Stimulated activated memory B cell treated with anti-CD40 and anti-IgM and Interleukin-4, amounts not matched to agents 10 μg/mL and 1 μg/mL and 100 μg/mL, for 72 hours (primary cell): Measurements from ENCODE around the gene SMIM10.
"Not testable (repeated sequence)": the region's sequence is repeated elsewhere in the genome, so short reads cannot be mapped to it uniquely, and the experiment has no call there.

Experiments used
- ATAC-seq: fragments of 150-1000 bp; cut with Tn5 transposase; 2 replicates; pipeline ENCODE4 v1.10.0; 2021
- H3K27ac Mint-ChIP-seq: one replicate; pipeline ENCODE4 v1.8.0; 2022; ENCODE audit warnings: mild to moderate bottlenecking, mixed read lengths
- H3K27me3 Mint-ChIP-seq: one replicate; pipeline ENCODE4 v1.8.0; 2022; ENCODE audit warnings: mixed read lengths
- H3K36me3 Mint-ChIP-seq: one replicate; pipeline ENCODE4 v1.8.0; 2022; ENCODE audit warnings: mixed read lengths
- H3K4me1 Mint-ChIP-seq: one replicate; pipeline ENCODE4 v1.8.0; 2022; ENCODE audit warnings: mixed read lengths
- H3K4me3 Mint-ChIP-seq: one replicate; pipeline ENCODE4 v1.8.0; 2022; ENCODE audit warnings: mild to moderate bottlenecking, moderate library complexity, mixed read lengths
- H3K9me3 Mint-ChIP-seq: one replicate; pipeline ENCODE4 v1.8.0; 2022; ENCODE audit warnings: mixed read lengths

Gene SMIM10

GRCh38 chrX:134999469-134999868 is 8.7 kb downstream of the SMIM10 start:
- H3K4me3 Mint-ChIP-seq: no peak overlapping the region
- ATAC-seq: no peak
- no peaks in the 10 kb centered on the region for H3K36me3 Mint-ChIP-seq
- no peaks in the 10 kb centered on the region for H3K9me3 Mint-ChIP-seq
- no peak overlapping the region for H3K27ac Mint-ChIP-seq
- H3K27me3 Mint-ChIP-seq: no peaks in the 10 kb centered on the region
- no peaks in the 10 kb centered on the region for H3K4me1 Mint-ChIP-seq

DNA sequence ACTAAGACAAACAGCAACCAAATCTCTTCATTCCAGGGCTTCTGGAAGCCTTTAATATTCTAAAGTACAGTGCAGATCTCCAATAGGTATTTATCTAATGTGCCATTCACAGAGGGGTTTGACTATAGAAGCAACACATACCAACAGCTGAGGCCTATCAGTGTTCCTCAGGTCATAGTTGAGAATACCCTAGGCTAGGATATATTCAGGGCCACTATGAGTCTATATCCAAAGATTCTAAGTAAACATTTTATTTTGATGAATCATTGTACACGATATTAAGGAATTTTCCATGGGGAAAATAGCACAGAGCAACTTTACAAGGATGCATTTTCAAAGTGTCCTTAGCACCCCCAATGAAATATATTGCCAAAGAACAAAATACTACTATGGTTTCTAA is 9.7 kb downstream of the SMIM10 start:
- no peak for ATAC-seq
- no peak overlapping the region for H3K27ac Mint-ChIP-seq
- H3K36me3 Mint-ChIP-seq: no peaks in the 10 kb centered on the region
- no peaks in the 10 kb centered on the region for H3K4me1 Mint-ChIP-seq
- H3K9me3 Mint-ChIP-seq: no peaks in the 10 kb centered on the region
- H3K27me3 Mint-ChIP-seq: no peaks in the 10 kb centered on the region
- H3K4me3 Mint-ChIP-seq: no peak overlapping the region

- no peaks in the 10 kb centered on the region for H3K9me3 Mint-ChIP-seq
- peak; percentile 97 for ATAC-seq
- H3K36me3 Mint-ChIP-seq: no peaks in the 10 kb centered on the region
- peak overlapping the region; percentile 9 for H3K27ac Mint-ChIP-seq
- no peaks in the 10 kb centered on the region for H3K4me1 Mint-ChIP-seq
- peak overlapping the region; percentile 81 for H3K4me3 Mint-ChIP-seq
- H3K27me3 Mint-ChIP-seq: no peaks in the 10 kb centered on the region
Observed at GRCh38 chrX:135003876-135004623, 13.3 kb downstream of the SMIM10 start.

DNA sequence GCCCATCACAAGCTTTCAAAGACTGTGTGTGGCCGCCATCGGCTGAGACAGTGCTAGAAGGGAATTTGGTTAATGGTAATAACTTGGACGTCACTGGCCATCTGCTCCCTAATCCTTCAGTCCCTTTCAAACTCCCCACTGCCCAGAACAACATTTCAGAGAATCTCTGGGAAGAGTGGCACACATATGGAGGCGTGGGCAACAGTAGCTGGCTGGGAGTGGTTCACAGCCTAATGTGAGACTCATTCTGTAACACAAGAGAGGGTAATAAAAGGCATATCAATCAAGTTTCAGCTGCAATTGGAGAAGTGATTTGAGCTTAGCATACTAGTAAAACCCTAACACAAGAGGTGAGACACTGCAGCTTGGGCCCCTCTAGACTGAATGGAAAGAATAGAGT is 15.4 kb downstream of the SMIM10 start:
- H3K4me1 Mint-ChIP-seq: no peaks in the 10 kb centered on the region
- no peak for ATAC-seq

GRCh38 chrX:135009057-135009610 is 18.3 kb downstream of the SMIM10 start:
- H3K4me1 Mint-ChIP-seq: no peaks in the 10 kb centered on the region
- H3K27me3 Mint-ChIP-seq: no peaks in the 10 kb centered on the region
- no peak overlapping the region for H3K27ac Mint-ChIP-seq
- ATAC-seq: no peak
- no peaks in the 10 kb centered on the region for H3K36me3 Mint-ChIP-seq
- no peaks in the 10 kb centered on the region for H3K9me3 Mint-ChIP-seq
- H3K4me3 Mint-ChIP-seq: no peak overlapping the region

More for the DNA sequence above, 15.4 kb downstream of the SMIM10 start:
- no peaks in the 10 kb centered on the region for H3K9me3 Mint-ChIP-seq
- H3K27me3 Mint-ChIP-seq: no peaks in the 10 kb centered on the region
- H3K27ac Mint-ChIP-seq: no peak overlapping the region
- H3K4me3 Mint-ChIP-seq: no peak overlapping the region
- H3K36me3 Mint-ChIP-seq: no peaks in the 10 kb centered on the region

- no peaks in the 10 kb centered on the region for H3K36me3 Mint-ChIP-seq
- no peaks in the 10 kb centered on the region for H3K4me1 Mint-ChIP-seq
- no peaks in the 10 kb centered on the region for H3K27me3 Mint-ChIP-seq
- H3K4me3 Mint-ChIP-seq: no peak overlapping the region
- no peak overlapping the region for H3K27ac Mint-ChIP-seq
- H3K9me3 Mint-ChIP-seq: no peaks in the 10 kb centered on the region
- no peak for ATAC-seq
Observed at GRCh38 chrX:135009838-135010237, 19.0 kb downstream of the SMIM10 start.

- H3K4me3 Mint-ChIP-seq: no peak overlapping the region
- ATAC-seq: no peak
- no peaks in the 10 kb centered on the region for H3K27me3 Mint-ChIP-seq
- H3K36me3 Mint-ChIP-seq: no peaks in the 10 kb centered on the region
- H3K9me3 Mint-ChIP-seq: no peaks in the 10 kb centered on the region
- no peak overlapping the region for H3K27ac Mint-ChIP-seq
- no peaks in the 10 kb centered on the region for H3K4me1 Mint-ChIP-seq
Observed at GRCh38 chrX:135010921-135011320, 20.1 kb downstream of the SMIM10 start.

- H3K27me3 Mint-ChIP-seq: no peaks in the 10 kb centered on the region
- no peaks in the 10 kb centered on the region for H3K36me3 Mint-ChIP-seq
- ATAC-seq: no peak
- H3K4me1 Mint-ChIP-seq: no peaks in the 10 kb centered on the region
- no peak overlapping the region for H3K4me3 Mint-ChIP-seq
- no peak overlapping the region for H3K27ac Mint-ChIP-seq
- no peaks in the 10 kb centered on the region for H3K9me3 Mint-ChIP-seq
Observed at GRCh38 chrX:135015523-135016245, 24.9 kb downstream of the SMIM10 start.

DNA sequence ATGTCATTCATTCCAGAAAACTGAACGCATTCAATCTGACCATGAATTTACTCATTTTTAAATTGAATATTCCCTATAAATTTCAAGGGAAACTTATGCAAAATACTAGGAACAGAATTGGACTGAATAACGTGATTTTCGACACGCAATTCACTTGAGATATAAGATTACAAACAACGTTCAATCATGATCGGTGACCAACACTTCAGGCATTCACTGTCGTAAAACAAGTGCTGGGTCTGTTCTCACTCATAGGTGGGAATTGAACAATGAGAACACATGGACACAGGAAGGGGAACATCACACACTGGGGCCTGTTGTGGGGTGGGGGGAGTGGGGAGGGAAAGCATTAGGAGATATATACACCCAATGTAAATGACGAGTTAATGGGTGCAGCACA is 29.1 kb downstream of the SMIM10 start:
- not testable (repeated sequence) for H3K4me3 Mint-ChIP-seq, H3K9me3 Mint-ChIP-seq, ATAC-seq, H3K36me3 Mint-ChIP-seq, H3K27ac Mint-ChIP-seq
- Mint-ChIP-seq H3K27me3 (peaks cover 34% of the 10 kb centered on the region), H3K4me1 (peaks cover 10% of the 10 kb centered on the region)

GRCh38 chrX:135023791-135024190 is 33.0 kb downstream of the SMIM10 start:
- not testable (repeated sequence) for H3K36me3 Mint-ChIP-seq, H3K27ac Mint-ChIP-seq, ATAC-seq, H3K9me3 Mint-ChIP-seq, H3K4me3 Mint-ChIP-seq
- Mint-ChIP-seq H3K4me1 (peaks cover 10% of the 10 kb centered on the region), H3K27me3 (peaks cover 43% of the 10 kb centered on the region)

DNA sequence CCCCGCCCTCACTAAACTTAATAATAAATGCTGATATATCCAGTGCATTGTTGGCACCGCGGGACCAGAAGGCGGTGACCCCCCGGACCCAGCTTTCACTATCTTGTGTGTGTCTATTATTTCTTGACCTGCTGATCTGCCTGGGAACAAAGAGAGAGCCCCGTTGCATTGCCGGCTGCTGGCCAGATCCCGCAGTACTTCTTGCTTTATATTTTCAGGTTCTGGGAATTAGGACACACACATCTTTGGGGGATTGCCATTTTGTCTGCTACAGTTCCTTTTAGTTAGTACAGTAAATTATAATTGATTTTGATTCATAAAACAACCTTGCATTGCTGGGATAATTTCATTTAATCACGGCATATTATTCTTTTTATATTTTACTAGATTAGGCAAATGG is 33.7 kb downstream of the SMIM10 start:
- Mint-ChIP-seq H3K27me3 (peaks cover 43% of the 10 kb centered on the region), H3K36me3 (no peaks in the 10 kb centered on the region), H3K9me3 (no peaks in the 10 kb centered on the region), H3K4me1 (peaks cover 10% of the 10 kb centered on the region), H3K27ac (no peak overlapping the region), H3K4me3 (no peak overlapping the region)
- no peak for ATAC-seq

GRCh38 chrX:135030207-135030963 is 39.6 kb downstream of the SMIM10 start:
- H3K27me3 Mint-ChIP-seq, H3K9me3 Mint-ChIP-seq, H3K36me3 Mint-ChIP-seq, H3K27ac Mint-ChIP-seq, H3K4me3 Mint-ChIP-seq, ATAC-seq: not testable (repeated sequence)
- H3K4me1 Mint-ChIP-seq: peaks cover 13% of the 10 kb centered on the region

GRCh38 chrX:135041149-135042123 is 50.6 kb downstream of the SMIM10 start:
- H3K9me3 Mint-ChIP-seq, H3K36me3 Mint-ChIP-seq, H3K27ac Mint-ChIP-seq, H3K4me1 Mint-ChIP-seq, ATAC-seq, H3K27me3 Mint-ChIP-seq, H3K4me3 Mint-ChIP-seq: not testable (repeated sequence)
